Measurements from ENCODE around the gene UNC79.

DNA sequence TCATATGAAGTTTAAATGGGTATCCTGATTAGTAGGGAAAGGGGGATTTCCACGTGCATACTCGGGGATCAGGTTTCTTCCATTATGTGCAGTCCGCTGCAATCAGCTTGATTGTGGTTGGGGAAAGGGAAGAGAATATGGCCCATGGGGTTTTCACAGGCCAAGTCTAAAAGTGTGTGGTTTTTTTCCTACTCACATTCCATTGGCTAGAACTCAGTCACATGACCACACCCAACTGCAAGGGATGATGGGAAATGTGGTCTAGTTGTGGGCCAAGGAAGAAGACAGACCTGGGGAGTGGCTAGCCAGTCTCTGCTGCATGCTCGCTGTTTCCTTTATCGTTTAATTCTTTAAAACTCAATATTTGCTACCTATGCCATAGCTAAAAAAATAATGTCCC, 252.5 kb downstream of the UNC79 start:
- TF ChIP-seq POLR2A (IDR thresholded peaks at IDR 0.05), result no peak
- TF ChIP-seq, protein P1, sequence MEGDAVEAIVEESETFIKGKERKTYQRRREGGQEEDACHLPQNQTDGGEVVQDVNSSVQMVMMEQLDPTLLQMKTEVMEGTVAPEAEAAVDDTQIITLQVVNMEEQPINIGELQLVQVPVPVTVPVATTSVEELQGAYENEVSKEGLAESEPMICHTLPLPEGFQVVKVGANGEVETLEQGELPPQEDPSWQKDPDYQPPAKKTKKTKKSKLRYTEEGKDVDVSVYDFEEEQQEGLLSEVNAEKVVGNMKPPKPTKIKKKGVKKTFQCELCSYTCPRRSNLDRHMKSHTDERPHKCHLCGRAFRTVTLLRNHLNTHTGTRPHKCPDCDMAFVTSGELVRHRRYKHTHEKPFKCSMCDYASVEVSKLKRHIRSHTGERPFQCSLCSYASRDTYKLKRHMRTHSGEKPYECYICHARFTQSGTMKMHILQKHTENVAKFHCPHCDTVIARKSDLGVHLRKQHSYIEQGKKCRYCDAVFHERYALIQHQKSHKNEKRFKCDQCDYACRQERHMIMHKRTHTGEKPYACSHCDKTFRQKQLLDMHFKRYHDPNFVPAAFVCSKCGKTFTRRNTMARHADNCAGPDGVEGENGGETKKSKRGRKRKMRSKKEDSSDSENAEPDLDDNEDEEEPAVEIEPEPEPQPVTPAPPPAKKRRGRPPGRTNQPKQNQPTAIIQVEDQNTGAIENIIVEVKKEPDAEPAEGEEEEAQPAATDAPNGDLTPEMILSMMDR (IDR thresholded peaks at IDR 0.05), result no peak

All from thyroid gland (tissue), 4 donors.